Measurements from ENCODE around the gene IFITM10.

The IFITM10 gene

DNA sequence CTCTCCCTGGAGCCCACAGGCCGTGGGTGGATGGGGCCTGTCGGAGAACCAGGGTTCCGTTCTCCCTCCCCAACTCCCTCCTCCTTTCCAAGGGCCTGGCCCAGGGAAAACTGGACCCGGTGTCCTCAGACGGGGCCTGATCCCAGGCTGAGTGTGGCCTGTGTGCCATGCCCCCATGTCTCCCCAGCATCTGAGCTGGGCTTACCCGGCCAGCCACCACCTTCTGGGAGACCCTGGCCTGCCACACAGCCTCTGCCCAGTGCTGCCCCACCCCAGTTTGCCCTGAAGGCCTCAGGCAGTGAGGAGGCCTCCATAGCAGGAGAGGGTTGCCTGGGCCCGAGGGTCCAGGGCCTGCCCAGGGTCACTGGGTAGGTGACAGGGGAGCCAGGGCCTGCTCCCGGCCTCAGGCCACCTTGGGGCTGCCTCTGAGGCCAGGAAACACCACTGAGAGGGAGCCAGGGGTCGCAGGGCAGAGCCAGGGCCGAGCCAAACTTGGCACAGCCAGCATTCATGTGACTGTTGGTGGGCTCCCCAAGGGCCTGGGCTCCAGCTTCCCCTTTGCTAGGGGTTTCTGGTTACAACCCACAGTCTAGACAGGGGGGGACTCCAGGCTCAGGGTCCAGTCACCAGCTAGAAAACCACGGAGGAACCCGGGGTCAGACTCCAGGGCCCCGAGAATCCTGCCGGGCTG, 590 bp upstream of the IFITM10 start:
- no peak for DNase-seq

DNA sequence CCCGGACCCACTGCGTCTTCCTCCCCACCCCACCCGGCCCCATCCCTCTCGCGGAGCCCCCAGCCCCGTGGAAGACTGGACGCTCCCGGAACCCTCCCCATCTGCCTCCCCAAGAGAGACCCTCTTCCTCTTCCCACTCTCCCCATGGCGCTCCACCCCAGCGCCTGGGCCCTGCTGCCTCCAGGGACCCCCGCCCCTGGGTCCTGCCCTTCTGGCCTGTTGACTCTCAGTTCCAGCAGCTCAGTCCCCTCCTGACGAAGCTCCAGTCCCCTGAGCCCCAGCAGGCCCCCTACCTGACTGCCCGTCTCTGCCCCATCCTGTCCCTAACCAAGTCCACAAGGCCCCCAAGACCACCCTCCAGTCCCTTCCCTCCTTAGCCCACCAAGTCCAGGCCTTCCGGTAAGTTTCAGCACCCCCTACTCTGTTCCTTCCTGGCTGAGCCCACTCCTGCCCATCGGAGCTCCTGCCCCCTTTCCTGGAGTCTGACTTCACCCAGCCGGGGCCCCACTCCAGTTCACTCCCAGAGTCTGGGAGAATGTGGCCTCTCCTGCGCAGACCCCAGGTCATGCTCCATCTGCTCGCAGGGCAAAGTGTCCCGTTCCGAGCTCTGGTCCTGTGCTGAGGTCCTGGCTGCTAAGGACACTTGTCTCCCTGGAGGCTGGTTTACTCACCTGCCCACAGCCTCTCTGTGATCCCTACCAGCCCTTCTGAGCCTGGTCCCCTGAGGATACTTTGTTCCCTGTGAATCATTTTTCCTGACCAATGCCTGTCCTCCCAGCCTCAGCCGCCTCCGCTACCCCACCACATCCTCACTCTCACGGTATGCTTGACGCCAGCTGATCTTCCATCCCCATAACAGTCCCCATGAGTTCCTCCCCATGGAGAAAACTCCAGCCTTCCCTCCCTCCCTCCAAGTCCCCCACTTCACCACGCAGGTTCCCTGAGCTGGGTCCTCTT, 722 bp downstream of the IFITM10 start:
- DNase-seq: no peak

DNA sequence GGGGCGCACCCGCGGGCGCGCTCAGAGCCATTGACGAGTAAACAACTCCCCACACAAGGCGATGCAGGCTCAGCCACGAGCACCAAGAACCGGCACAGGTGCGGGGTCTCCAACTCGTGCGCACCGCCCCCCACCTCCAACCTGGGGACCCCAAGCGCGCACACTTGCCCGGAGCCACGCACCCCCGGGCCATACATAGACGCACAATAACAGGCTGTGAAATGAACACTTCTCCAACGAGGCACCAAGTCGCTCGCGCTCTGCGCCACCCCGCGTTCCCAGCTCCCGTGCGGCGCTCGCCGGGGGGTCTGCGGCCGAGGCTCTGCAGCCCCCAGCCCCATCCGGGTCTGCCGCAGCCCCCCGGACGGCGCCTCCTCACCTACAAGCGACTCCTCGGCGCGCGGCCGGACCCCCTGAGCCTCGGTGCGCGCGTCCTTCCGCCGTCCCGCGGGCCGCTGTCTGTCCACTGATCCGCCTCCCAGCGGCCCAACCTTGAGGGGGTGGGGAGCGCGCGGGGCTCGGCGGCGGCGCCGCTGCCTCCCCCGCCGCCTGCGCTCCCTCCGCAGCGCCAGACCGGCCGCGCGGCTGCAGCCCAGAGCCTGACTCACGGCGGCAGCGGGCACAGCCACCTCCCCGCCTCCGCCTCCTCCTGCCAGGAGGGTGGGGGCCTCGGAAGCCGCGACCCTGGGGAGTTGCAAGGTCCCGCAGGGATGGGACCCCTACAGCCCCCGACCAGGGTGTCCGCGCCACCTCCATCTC, 1.6 kb downstream of the IFITM10 start:
- no peak for DNase-seq

DNA sequence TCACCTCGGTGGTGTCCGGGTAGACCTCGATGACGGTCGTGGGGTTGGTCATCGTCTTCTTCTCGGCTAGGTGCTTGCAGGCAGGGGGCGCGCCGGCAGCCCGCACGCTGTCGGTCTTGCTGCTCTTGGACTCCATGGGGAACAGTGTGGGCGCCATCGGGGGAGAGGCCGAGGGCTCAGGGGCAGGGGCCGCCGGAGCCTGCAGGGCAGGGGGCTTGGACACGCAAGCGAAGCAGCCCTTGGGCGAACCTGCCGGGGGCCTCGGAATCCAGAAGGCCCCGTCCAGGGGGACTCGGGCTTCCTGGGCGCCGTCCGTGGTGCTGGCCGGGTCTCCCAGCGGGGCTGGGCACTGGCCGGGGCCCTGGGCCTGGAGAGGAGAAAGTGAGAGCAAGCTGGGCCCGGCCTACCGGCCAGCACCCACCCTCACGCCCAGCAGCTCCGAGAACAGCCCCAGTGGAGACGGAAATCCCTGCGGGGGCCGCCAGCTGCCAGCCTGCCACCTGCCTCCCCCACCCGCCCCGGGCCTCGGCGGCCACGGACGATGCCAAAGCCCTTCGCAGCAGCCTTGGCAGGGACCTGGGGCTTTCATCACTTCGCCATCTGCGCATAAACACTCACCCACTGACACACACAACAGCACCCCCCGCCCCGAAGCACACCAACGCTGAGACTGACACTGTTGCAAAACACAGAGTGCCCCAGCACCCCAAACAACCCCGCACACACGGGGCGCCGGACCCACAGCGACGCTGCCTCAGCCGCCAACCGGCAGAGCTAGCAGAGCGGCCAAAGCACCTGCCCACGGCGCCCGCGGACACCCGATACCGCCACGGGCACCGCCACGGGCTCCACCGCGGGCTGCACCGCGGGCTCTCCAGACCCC, 2.4 kb downstream of the IFITM10 start:
- no peak for DNase-seq

DNA sequence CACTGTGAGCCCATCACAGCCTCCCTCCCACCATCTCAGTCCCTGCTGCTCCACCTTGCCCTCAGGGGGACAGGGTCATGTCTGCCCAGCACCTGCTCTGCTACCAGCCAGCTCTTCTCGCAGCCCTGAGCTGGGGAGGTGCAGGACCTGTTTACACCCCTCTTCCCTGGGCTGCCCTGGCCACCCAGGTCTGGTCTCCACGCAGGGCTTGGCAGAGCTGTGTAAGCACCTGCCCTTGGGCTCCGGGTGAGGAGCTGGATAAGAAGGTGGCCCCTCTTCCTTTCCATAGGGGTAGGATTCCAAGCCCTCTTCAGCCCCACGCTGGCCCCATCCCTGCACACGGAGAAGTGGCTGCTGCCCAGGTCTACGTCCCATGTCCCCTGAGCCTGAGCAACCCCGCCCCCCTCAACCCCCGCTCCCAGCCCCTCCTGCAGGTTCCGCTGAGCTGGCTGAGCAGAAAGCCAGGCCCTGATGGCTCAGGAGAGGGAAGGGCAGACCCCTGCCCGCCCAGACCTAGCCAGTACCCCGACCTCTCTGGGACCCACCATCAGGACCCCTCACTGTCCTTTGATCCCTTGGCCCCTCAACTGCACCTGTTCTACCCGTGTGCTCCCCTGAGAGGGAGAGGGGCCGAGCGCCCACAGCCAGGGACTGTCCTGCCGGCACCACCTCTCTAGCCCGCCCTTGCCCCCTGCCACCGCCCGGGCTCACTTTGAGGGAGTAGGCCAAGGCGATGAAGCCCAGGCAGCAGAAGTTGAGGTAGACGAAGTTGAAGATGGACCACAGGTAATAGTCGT, 3.2 kb downstream of the IFITM10 start:
- no peak for DNase-seq

DNA sequence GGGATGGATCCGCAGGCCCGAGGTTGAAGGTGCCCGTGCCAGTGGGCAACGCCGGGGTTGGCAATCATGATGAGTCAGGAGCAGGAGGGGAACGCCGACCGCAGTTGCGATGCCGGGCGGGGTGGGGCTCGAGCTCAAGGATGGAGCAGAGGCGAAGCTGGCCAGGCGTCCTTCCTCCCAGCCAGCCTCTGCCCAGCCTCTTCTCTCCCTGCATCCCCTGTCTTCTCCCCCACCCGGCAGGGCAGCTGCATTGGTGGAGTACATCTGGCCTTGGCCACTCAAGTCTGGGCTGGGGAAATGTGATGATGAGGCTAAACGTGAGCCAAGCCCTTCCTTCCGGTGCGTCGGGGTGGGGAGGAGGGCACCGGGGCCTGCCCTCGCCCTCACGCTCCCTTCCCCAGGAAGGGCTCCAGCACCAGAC, 3.9 kb downstream of the IFITM10 start:
- no peak for DNase-seq

DNA sequence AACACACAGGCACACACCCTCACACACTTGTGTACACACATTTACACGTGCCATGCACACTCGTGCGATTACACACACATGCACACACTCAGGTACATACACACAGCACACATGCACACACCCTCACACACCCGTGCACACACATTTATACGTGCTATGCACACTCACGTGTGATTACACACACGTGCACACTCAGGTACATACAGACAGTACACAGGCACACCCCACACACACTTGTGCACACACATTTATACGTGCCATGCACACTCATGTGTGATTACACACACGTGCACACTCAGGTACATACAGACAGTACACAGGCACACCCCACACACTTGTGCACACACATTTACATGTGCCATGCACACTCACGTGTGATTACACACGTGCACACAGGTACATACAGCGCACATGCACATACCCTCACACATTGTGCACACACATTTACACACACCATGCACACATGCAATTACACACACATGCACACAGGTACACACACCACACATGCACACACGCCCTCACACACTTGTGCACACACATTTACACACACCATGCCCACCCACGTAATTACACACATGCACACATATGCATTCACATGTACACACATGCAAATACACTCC, 4.6 kb downstream of the IFITM10 start:
- DNase-seq: no peak

DNA sequence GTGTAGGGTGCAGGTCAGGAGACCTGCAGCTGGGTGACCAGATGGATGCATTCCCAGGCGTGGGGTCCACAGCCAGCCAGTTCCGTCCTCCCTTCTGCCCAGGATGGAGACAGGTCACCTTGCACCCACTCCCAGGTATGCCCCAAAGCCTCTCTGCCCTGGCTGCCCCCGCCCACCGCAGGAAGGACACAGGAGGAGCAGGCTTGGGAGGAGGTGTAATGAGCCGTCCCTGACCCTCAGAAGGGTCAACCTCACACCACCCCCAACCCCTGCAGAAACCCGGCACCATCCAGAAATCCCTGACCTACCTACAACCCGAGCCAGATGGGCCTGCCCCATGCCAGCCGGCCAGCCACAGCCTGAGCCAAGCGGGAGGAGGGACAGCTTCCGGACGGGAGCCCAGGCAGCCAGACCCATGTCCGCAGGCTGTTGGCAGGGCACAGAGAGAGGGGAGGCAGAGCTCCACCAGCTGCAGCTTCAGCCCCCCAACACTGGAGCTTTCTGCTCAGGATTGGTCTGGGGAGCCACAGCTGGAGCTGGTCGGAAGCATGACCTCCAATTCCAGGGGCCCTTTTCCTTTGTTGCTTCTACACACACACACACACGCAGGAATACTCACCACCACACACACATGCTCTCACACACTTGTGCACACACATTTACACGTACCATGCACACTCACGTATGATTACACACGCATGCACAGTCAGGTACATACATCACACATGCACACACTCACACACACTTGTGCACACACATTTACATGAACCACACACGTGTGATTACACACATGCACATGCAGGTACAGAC, 5.3 kb downstream of the IFITM10 start:
- no peak for DNase-seq

DNA sequence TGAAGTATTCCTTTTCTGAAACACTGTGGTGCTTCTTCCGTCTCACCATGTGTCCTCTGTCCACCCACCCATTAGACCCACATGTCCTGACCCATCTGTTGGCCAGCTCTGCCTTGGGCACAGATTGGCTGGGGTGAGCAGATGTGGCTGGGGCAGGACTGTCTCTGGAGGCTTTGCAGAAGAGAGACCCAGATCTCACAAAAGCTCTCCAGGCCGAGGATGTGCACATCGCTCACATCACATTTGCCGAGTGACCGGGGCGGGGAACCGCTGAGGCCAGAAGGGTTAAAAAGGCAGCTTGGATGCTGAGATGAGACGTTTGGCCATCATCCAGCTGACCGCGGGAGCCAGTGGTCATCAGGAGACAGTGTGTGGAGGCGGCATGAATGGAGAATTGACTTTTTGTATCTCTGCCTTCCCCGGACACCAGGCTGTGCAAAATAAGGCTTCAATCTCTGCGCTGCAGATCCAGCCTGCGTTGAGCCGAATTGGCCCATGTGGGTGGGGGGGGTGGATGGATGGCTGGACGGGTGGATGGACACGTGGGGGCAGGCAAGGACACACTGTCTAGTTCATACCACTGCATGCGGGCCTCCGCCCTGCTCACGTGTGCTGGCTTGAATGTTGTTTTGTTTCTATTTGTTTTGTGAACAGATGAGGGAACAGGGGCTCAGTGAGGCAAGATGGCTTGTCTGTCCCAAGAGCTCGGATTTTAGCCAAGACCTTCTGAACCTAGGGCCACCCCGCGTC, 6.1 kb downstream of the IFITM10 start:
- no peak for DNase-seq

DNA sequence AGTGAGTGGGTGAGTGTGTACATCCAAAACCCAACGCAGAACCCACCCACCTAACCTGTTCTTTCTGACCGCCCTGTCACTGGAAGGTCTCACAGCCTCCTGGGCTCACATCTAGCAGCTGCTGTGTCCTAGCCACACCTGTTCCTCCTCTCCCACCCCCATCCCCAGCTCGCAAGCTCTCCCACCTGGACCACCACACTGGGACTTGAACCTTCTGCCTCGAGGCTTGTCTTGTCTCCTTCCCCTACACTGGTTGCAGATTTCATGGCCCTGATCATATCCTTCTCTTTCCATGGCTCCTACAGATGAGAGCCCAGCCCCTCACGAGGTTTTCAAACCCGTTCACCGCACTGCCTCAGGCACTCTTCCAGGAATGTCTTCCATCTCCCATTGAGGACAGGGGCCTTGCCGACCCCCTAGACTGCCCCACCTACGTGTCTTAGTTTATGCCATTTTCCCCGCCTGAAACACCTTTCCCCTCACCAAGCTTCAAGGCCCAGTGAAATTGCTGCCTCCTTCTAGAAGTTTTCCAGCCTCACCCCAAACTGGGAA, 6.7 kb downstream of the IFITM10 start:
- DNase-seq: no peak

DNA sequence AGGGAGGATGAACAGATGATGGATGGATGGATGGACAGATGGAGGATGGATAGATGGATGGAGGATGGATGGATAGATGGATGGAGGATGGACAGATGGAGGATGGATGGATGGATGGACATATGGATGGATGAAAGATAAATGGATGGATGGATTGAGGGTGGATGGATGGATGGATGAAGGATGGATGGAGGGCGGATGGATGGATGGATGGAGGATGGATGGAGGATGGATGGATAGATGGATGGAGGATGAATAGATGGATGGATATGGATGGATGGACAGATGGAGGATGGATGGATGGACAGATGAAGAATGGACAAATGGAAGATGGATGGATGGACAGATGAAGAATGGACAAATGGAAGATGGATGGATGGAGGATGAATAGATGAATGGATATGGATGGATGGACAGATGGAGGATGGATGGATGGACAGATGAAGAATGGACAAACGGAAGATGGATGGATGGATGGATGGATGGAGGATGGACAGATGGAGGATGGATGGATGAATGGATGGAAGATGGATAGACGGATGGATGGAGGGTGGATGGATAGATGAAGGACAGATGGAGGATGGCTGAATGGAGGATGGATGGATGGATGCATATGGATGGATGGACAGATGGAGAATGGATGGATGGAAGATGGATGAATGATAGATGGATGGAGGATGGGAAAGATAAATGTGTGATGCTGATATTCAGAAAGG, 7.4 kb downstream of the IFITM10 start:
- DNase-seq: no peak

DNA sequence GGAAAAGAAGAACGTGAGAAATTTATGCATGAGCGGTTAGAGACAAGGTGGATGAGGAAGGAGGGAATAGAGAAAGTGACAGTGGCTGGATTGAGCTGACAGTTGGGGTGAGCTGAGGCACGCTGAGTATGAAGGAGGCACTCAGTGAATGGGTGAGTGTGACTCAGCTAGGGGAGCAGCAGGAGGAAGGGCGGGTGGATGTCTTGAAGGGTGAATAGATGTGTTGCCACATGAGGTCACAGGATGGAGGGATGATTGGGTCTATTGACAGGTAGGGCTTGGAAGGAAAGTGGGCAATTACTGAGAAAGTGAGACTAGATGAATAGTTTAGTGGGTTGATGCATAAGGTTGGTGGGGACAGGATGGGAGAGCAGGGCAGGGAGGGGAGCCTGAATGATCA, 8.0 kb downstream of the IFITM10 start:
- DNase-seq: no peak

DNA sequence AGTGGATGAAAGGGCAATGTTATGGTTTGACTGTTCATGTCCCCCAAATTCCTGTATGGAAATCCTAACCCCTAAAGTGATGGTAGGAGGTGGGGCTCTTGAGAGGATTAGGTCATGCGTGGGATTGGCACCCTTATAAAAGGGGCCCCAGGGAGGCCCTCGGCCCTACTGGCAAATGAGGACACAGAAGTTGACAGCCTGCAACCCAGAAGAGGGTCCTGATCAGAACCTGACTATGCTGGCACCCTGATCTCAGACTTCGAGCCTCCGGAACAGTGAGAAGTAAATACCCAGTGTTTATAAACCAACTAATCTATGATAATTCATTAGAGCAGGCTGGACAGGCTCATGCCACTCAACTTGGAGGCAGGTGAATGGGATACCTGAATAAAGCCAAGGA, 8.7 kb downstream of the IFITM10 start:
- no peak for DNase-seq

DNA sequence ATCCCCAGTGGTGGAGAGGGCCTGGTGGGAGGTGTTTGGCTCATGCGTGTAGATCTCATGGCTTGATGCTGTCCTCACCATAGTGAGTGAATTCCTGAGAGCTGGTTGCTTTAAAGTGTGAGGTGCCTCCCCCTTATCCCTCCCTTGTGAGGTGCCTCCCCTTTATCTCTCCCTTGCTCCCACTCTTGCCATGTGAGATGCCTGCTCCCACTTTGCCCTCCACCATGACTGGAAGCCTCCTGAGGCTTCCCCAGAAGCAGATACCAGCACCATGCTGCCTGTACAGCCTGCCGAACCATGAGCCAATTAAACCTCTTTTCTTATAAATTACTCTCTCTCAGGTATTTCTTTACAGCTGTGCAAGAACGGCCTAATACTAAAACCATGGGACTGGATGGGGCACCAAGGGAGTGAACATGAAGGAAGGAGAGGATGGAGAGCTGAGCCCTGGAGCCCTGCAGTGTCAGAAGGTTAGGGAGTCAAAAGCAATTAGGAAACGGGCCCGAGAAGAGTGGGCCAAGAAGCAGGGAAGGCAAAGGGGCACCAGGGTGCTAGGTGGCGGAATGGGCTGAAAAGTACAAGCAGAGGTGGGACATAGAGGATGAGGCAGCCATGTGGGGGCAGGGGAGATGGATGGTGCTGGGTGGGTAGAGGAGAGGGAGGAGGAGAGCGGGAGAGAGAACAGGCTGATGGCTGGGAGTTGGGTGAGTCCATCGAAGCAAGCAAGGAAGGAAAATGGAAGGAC, 9.4 kb downstream of the IFITM10 start:
- no peak for DNase-seq

DNA sequence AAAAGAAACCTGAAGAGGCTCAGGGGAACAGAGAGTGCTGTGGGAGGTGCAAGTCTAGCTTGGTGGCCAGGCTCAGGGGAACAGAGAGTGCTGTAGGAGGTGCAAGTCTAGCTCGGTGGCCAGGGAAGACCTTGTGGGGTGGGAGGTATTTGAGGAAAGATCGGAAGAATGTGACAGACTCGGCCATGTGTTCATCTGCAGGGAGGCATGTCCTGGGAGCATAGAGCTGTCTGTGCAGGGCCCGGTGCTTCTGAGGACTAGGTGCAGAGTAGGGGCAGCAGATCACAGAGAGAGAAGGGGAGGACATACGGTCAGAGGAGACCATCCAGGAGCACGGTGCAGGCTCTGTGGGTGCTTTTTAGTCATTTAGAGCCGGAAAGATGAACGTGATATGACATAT, 10.8 kb downstream of the IFITM10 start:
- DNase-seq: no peak

DNA sequence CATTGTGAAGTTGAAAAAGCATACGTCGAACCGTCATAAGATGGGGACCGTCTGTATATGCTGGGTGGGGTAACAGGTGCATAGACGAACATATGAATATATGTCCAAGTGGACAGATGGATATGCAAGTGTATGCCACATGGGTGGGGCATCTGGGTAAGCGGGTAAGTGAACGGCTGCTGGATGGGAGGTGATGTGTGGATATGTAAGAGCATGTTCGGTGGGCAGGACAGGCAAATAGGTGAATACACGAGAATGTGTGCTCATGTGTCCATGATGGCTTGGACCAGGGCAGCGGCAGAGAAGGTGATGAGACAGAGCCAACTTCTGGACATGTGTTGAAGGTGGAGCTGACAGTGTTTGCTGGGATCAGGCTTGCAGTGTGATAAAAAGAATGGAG, 12.0 kb downstream of the IFITM10 start:
- DNase-seq: no peak

DNA sequence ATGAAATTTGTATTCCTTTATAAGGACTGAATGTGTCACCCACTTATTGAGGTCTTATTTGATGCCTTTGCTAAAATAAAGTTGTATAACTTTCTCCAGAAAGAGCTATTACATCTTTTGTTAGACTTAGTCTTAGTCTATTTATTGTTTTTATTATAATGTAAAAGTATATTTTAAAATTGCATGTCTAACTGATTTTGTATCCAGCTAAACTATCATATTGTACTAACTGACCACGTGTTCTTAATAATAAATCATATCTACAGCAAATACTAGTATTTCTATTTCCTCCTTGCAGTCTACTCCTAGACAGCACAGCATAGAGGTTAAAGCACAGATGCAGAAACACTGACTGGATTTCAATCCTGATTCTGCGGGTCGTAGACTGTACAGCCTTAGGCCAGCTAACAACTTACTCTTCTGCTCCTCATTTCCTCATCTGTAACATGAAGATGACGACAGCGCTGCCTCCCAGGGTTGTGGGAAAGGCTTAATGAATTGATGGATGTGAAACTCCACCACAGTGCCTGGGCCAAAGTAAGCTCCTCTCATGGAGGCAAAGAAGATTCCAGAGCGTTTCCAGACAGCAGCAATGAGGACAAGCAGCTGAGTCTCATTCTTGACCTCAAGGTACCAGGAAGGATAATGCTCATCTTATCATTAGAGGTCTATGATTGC, 13.2 kb downstream of the IFITM10 start:
- DNase-seq: no peak

Measured in DMS79 (cell line).